ENCODE measurements around the gene PDE4C. TPM values are rescaled to one million over a fixed set of nuclear protein-coding genes. Genes with fewer than 3 reads are reported as not detected.
A peak's percentile ranks its signal among the peaks of the same experiment; 100 is the strongest.

The PDE4C gene
- total RNA-seq, 2 donors from 2014 or later: under 0.01 to 0.26 TPM

DNA sequence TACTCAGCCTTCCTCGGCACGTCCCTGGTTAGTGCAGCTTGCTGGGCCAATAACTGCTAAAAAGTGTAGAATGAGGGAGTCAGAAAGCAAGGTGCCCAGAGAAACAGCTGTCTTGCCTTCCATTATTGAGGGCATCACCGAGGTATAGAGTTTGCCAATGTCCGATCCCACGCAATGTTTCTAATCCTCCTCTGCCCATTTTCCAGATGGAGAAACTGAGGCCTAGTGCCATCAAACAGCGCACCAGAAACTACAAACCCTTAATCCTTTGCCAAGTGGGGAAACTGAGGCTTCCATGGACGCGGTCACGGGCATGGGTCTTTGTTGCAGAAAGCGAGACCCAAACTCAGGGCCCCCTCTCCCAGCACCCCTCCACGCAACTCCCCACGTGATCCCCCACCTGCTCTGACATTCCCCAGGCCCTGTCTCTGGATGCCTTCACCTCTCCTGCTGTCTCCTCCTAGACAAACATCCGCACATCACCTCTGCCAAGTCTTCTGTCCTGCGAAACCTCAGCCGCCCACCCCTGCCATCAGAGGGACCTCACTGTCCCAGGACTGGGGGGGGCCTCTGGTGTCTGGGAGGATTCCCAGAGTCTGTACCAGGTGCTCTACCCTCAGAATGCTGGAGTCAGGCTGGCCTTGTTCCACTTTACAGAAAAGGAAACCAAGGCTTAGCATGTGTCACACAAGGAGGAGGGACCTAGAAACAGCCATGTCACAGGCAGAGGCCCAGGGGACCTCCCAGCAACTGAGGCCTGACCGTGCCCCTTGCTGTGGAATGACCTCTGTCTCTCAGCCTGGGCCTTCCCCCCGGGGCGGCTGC lies 930 bp upstream of the PDE4C start:
- 80 to 93% methylated on average over 11 to 17 of the region's 18 CpGs for WGBS, 2 donors
- no peak for ATAC-seq

DNA sequence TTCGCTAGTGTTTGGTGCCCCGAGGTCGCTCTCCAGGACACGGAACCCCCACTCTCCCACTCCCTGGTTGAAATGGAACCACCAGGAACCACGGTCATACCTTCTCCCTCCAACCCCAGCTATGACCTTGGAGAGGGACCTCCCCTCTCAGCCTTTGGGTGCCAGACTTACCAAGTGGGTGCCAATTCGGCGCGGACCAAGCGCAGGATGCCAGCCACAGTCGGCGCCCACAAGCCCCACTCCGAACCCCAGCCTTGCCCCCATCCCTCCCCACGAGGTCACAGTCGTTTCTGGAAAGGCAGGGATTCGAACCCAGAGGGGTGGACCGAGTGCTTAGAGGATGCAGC lies 910 bp downstream of the PDE4C start:
- intact Hi-C loops (cut with DNase I): no loop called here
- H3K36me3 ChIP-seq (replicated peaks in 1 of 2; ENCODE audit: insufficient read depth in 1 of 2, low read depth in 2 of 2): no peaks in the 10 kb centered on the region
- peaks cover 0 to 13% of the 10 kb centered on the region in 2 donors for H3K27me3 ChIP-seq
- H3K9me3 ChIP-seq: no peaks in the 10 kb centered on the region
- DNase-seq (no peak), ATAC-seq (no peak)
- WGBS, 2 donors: 16% methylated on average over 16 of the region's 16 CpGs; no CpG with 5 or more reads in 1 of the 2 donors
- no peak overlapping the region for H3K27ac ChIP-seq
- TF ChIP-seq, protein P1, sequence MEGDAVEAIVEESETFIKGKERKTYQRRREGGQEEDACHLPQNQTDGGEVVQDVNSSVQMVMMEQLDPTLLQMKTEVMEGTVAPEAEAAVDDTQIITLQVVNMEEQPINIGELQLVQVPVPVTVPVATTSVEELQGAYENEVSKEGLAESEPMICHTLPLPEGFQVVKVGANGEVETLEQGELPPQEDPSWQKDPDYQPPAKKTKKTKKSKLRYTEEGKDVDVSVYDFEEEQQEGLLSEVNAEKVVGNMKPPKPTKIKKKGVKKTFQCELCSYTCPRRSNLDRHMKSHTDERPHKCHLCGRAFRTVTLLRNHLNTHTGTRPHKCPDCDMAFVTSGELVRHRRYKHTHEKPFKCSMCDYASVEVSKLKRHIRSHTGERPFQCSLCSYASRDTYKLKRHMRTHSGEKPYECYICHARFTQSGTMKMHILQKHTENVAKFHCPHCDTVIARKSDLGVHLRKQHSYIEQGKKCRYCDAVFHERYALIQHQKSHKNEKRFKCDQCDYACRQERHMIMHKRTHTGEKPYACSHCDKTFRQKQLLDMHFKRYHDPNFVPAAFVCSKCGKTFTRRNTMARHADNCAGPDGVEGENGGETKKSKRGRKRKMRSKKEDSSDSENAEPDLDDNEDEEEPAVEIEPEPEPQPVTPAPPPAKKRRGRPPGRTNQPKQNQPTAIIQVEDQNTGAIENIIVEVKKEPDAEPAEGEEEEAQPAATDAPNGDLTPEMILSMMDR (IDR thresholded peaks at IDR 0.05): no peak
- TF ChIP-seq POLR2A (IDR thresholded peaks at IDR 0.05): no peak
- no peak overlapping the region for H3K4me3 ChIP-seq
- H3K4me1 ChIP-seq: peaks cover 26% of the 10 kb centered on the region

More for the DNA sequence above, 930 bp upstream of the PDE4C start:
- Histone ChIP-seq H3K4me1 (peaks cover 26% of the 10 kb centered on the region), H3K27ac (no peak overlapping the region), H3K9me3 (no peaks in the 10 kb centered on the region), H3K27me3 (peaks cover 0 to 13% of the 10 kb centered on the region in 2 donors), H3K4me3 (no peak overlapping the region), H3K36me3 (replicated peaks in 1 of 2; ENCODE audit: insufficient read depth in 1 of 2, low read depth in 2 of 2) (no peaks in the 10 kb centered on the region)
- no peak for DNase-seq
- intact Hi-C loops (cut with DNase I): no loop called here
- no peak for TF ChIP-seq POLR2A (IDR thresholded peaks at IDR 0.05)

DNA sequence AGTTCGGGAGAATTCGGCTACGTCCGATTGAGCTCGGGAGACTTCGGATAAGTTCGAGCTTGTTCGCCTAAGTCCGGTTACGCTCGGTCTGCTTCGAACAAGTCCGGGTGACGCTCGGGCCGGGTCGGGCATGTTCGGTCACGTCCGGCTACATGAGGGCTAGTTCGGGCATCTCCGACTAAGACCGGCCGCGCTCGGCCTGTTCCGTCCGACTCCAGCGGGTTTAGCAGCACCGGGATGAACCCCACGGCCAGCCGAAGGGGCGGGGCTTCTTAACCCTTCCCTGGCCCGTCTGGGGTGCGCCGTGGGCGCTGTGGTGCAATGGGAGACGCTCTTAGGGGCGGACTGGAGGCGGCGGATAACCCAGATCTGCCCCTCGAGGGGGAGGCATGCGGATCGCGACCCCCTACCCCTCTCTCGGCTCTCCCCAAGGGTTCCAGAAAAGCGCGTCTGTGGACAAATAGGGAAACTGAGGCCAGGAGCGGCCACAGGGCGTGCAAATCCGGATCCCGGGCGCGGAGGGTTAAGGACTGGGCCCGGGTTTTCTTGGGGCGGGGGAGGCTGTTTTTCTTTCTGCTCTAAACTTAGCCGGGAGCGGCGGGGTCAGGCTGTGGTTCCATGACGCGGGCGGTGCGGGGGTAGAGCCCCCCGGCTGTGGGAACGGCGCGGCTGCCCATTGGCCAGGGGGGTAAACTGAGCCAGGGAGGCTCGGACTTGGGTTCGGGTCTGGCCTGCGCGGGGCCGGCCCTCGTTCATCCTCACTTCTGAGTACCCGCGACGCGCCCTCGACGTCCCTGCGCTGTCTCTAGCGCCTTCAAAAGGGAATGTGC lies 1.5 kb downstream of the PDE4C start:
- intact Hi-C loops (cut with DNase I): no loop called here

DNA sequence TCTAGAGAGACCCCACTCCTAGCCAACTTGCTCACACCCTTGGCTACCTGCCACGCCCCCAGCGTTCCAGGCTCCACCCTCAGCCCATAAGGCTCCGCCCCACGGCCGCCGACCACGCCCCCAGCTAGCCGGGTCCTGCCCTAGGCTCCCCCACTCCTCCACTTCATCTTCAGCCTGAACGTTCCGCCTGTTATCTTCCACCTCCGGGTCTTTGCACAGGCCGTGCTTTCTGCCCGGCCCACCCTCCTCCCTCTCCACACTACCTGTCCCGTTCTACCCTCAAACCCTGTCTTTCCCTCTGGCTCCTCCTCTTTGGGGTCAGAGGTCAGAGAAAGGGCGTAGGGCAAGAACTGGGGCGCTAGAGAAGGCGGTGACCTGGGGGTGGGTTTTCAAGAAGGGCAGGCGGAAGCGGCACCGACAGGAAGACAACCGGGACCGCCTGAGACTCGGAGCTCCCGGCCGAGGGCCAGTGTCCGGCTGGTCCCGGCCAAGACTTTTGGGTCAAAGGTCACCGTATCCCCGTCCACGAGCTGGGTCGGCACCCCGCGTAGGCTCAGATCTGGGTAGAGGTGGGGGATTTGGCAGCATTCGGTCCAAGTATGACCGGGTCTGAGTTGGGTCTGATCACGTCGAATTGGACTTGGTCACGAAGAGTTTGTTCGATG lies 2.2 kb downstream of the PDE4C start:
- Histone ChIP-seq H3K4me3 (no peak overlapping the region), H3K27me3 (peaks cover 0 to 13% of the 10 kb centered on the region in 2 donors), H3K27ac (no peak overlapping the region), H3K36me3 (replicated peaks in 1 of 2; ENCODE audit: insufficient read depth in 1 of 2, low read depth in 2 of 2) (no peaks in the 10 kb centered on the region), H3K9me3 (no peaks in the 10 kb centered on the region), H3K4me1 (peaks cover 26% of the 10 kb centered on the region)
- 7 to 15% methylated on average over 20 to 39 of the region's 39 CpGs for WGBS, 2 donors
- intact Hi-C loops (cut with DNase I): no loop called here
- ATAC-seq: no peak
- TF ChIP-seq, protein P1 (IDR thresholded peaks at IDR 0.05): no peak
- TF ChIP-seq POLR2A (IDR thresholded peaks at IDR 0.05): no peak
- DNase-seq: peak in 3 of 4 donors; percentile 19 to 31 (median 30)

More for the DNA sequence above, 1.5 kb downstream of the PDE4C start:
- WGBS, 2 donors: 0 to 3% methylated on average over 20 to 67 of the region's 81 CpGs
- H3K36me3 ChIP-seq (replicated peaks in 1 of 2; ENCODE audit: insufficient read depth in 1 of 2, low read depth in 2 of 2): no peaks in the 10 kb centered on the region
- ATAC-seq (peak; percentile 99), DNase-seq (peak; percentile 98 to 99 (median 98))
- H3K27me3 ChIP-seq: peaks cover 0 to 13% of the 10 kb centered on the region in 2 donors
- no peak overlapping the region for H3K27ac ChIP-seq
- no peak overlapping the region for H3K4me3 ChIP-seq
- no peaks in the 10 kb centered on the region for H3K9me3 ChIP-seq
- TF ChIP-seq, protein P1 (IDR thresholded peaks at IDR 0.05): no peak
- no peak for TF ChIP-seq POLR2A (IDR thresholded peaks at IDR 0.05)
- H3K4me1 ChIP-seq: peaks cover 26% of the 10 kb centered on the region

All from body of pancreas (tissue), 4 donors.